ENCODE measurements around the gene SLC4A4. TPM values are rescaled to one million over a fixed set of nuclear protein-coding genes. Genes with fewer than 3 reads are reported as not detected.

The SLC4A4 gene
- total and polyA plus RNA-seq, 10 of the 15 experiments (the other 5 are each of a cell fraction or from before 2014, with no cell fraction given): 0.05 to 0.44 (median 0.18) TPM

GRCh38 chr4:71494539-71494938 is 155.7 kb downstream of the SLC4A4 start:
- no peak overlapping the region for H3K9ac ChIP-seq (ENCODE audit: control insufficient read depth, insufficient read depth, low read length)
- H3K27me3 ChIP-seq (replicated peaks in 1 of 2; ENCODE audit: control insufficient read depth in 2 of 2, insufficient read depth in 2 of 2, low read length in 1 of 2): no peaks in the 10 kb centered on the region
- H2AFZ ChIP-seq (ENCODE audit: control insufficient read depth, low read depth, low read length): no peak overlapping the region
- intact Hi-C loops (cut with micrococcal nuclease; ENCODE audit: unreplicated experiment): no loop called here
- TF ChIP-seq ZNF217 (IDR thresholded peaks at IDR 0.05): no peak
- H3K27ac ChIP-seq (ENCODE audit: control insufficient read depth, insufficient read depth): no peak overlapping the region
- H3K4me3 ChIP-seq: no peak overlapping the region
- H4K20me1 ChIP-seq (ENCODE audit: control insufficient read depth, insufficient read depth): no peaks in the 10 kb centered on the region
- no peaks in the 10 kb centered on the region for H3K4me1 ChIP-seq (ENCODE audit: control insufficient read depth, insufficient read depth, low read length)
- DNase-seq (ENCODE audit: low read depth, low spot score) (no peak), ATAC-seq (no peak), FAIRE-seq (no peak)
- H3K4me2 ChIP-seq (ENCODE audit: control insufficient read depth, insufficient read depth): no peak overlapping the region
- no peaks in the 10 kb centered on the region for H3K9me3 ChIP-seq (replicated peaks; ENCODE audit: control insufficient read depth, insufficient read depth, low read length)
- RAD21 ChIA-PET (ENCODE audit: unreplicated experiment): no interaction called here
- CTCF ChIA-PET: no interaction called here
- no peaks in the 10 kb centered on the region for H3K36me3 ChIP-seq (ENCODE audit: control insufficient read depth in 2 of 2, insufficient read depth in 2 of 2, low read length in 1 of 2)
- WGBS (ENCODE audit: insufficient coverage, insufficient replicate concordance, low lambda C conversion rate, missing lambda C conversion rate): 0% methylated on average over 1 of the region's 1 CpG
- no peaks in the 10 kb centered on the region for H3K79me2 ChIP-seq (ENCODE audit: control insufficient read depth, insufficient read depth, low read length)
- BruUV-seq (replicated peaks): no TSS peak
- in situ Hi-C loops (cut with MboI): no loop called here
- POLR2A ChIA-PET: no interaction called here
- SMC1A ChIA-PET (ENCODE audit: uncharacterized antibody, unreplicated experiment): interaction anchor here (1.3 to 2.1 kb wide), 2 partner anchors 9 to 12 kb away, joined by 4 to 5 read pairs; no protein-coding TSS in a partner anchor

GRCh38 chr4:71495454-71495853 is 156.6 kb downstream of the SLC4A4 start:
- RAD21 ChIA-PET (ENCODE audit: unreplicated experiment): no interaction called here
- FAIRE-seq: no peak
- TF ChIP-seq STAT1 (conservative IDR thresholded peaks at IDR 0.05): no peak
- no peak for TF ChIP-seq ZNF384 (IDR thresholded peaks at IDR 0.05; ENCODE audit: borderline replicate concordance, low read depth, low read length)
- TF ChIP-seq CTCF (IDR thresholded peaks at IDR 0.05 in 2 of 3, conservative IDR thresholded peaks at IDR 0.05 in 1 of 3; ENCODE audit: control insufficient read depth in 2 of 3, extremely low read depth in 1 of 3, insufficient read depth in 1 of 3, low read depth in 3 of 3, low read length in 3 of 3): no peak
- TF ChIP-seq ATF3 (IDR thresholded peaks at IDR 0.05; ENCODE audit: borderline replicate concordance, extremely low read depth, low read depth, low read length): no peak
- TF ChIP-seq CUX1 (IDR thresholded peaks at IDR 0.05; ENCODE audit: insufficient replicate concordance, low read depth, low read length): no peak
- TF ChIP-seq SPI1 (IDR thresholded peaks at IDR 0.05; ENCODE audit: borderline replicate concordance, insufficient read depth, low read depth, low read length): no peak
- no peak for TF ChIP-seq CHD1 (IDR thresholded peaks at IDR 0.05; ENCODE audit: low read depth, low read length)
- no peak for TF ChIP-seq SRF (IDR thresholded peaks at IDR 0.05; ENCODE audit: low read depth in 2 of 2, low read length in 2 of 2)

More at GRCh38 chr4:71495454-71495853, 156.6 kb downstream of the SLC4A4 start:
- H4K20me1 ChIP-seq (ENCODE audit: control insufficient read depth, insufficient read depth): no peaks in the 10 kb centered on the region
- no peak for DNase-seq (ENCODE audit: low read depth, low spot score)
- H3K36me3 ChIP-seq (ENCODE audit: control insufficient read depth in 2 of 2, insufficient read depth in 2 of 2, low read length in 1 of 2): no peaks in the 10 kb centered on the region
- H2AFZ ChIP-seq (ENCODE audit: control insufficient read depth, low read depth, low read length): no peak overlapping the region
- in situ Hi-C loops (cut with MboI): no loop called here
- intact Hi-C loops (cut with micrococcal nuclease; ENCODE audit: unreplicated experiment): no loop called here
- no peak for ATAC-seq
- no peaks in the 10 kb centered on the region for H3K27me3 ChIP-seq (replicated peaks in 1 of 2; ENCODE audit: control insufficient read depth in 2 of 2, insufficient read depth in 2 of 2, low read length in 1 of 2)
- no peak overlapping the region for H3K9ac ChIP-seq (ENCODE audit: control insufficient read depth, insufficient read depth, low read length)
- POLR2A ChIA-PET: no interaction called here
- no peak overlapping the region for H3K27ac ChIP-seq (ENCODE audit: control insufficient read depth, insufficient read depth)
- H3K4me2 ChIP-seq (ENCODE audit: control insufficient read depth, insufficient read depth): no peak overlapping the region
- SMC1A ChIA-PET (ENCODE audit: uncharacterized antibody, unreplicated experiment): interaction anchor here (1.3 to 2.1 kb wide), 2 partner anchors 10 to 13 kb away, joined by 4 to 5 read pairs; no protein-coding TSS in a partner anchor
- no peaks in the 10 kb centered on the region for H3K4me1 ChIP-seq (ENCODE audit: control insufficient read depth, insufficient read depth, low read length)
- CTCF ChIA-PET: no interaction called here
- no TSS peak for BruUV-seq (replicated peaks)
- no peak overlapping the region for H3K4me3 ChIP-seq
- H3K79me2 ChIP-seq (ENCODE audit: control insufficient read depth, insufficient read depth, low read length): no peaks in the 10 kb centered on the region
- no peaks in the 10 kb centered on the region for H3K9me3 ChIP-seq (replicated peaks; ENCODE audit: control insufficient read depth, insufficient read depth, low read length)

Measured in GM12878 (cell line).